HEK293 (cell line): Measurements from ENCODE around the gene UNC45B.

Source experiments
- CTCF ChIP-seq: fragments of 450-650 bp; formaldehyde crosslinking; IDR thresholded peaks from 2 replicates; pipeline ENCODE4 v1.5.1; 2016; ENCODE audit warnings: missing biosample characterization, missing genetic modification characterization
- PATZ1 ChIP-seq: fragments of 450-650 bp; formaldehyde crosslinking; IDR thresholded peaks from 2 replicates; pipeline ENCODE4 v1.5.1; 2016; ENCODE audit warnings: missing biosample characterization, missing genetic modification characterization
- PRDM1 ChIP-seq: fragments of 450-650 bp; formaldehyde crosslinking; IDR thresholded peaks from 2 replicates; pipeline ENCODE4; 2016; ENCODE audit warnings: missing biosample characterization, missing genetic modification characterization
- PRDM10 ChIP-seq: fragments of 450-650 bp; formaldehyde crosslinking; IDR thresholded peaks from 2 replicates; pipeline ENCODE4 v1.5.1; 2016; ENCODE audit warnings: missing biosample characterization, missing genetic modification characterization
- YY2 ChIP-seq: fragments of 450-650 bp; formaldehyde crosslinking; IDR thresholded peaks from 2 replicates; pipeline ENCODE4 v1.5.1; 2016; ENCODE audit warnings: missing biosample characterization, missing genetic modification characterization
- ZFP41 ChIP-seq: fragments of 450-650 bp; formaldehyde crosslinking; IDR thresholded peaks from 2 replicates; pipeline ENCODE4 v1.5.1; 2016; ENCODE audit warnings: missing biosample characterization, missing genetic modification characterization, borderline replicate concordance
- ZNF16 ChIP-seq: fragments of 450-650 bp; formaldehyde crosslinking; IDR thresholded peaks from 2 replicates; pipeline ENCODE4 v1.5.1; 2016; ENCODE audit warnings: low read depth, missing biosample characterization, missing genetic modification characterization
- ZNF24 ChIP-seq: fragments of 450-650 bp; formaldehyde crosslinking; IDR thresholded peaks from 2 replicates; pipeline ENCODE4 v1.5.1; 2016; ENCODE audit warnings: missing biosample characterization, missing genetic modification characterization
- ZNF514 ChIP-seq: fragments of 450-650 bp; formaldehyde crosslinking; IDR thresholded peaks from 2 replicates; pipeline ENCODE4 v1.5.1; 2016; ENCODE audit warnings: missing biosample characterization, missing genetic modification characterization
- ZNF530 ChIP-seq: fragments of 450-650 bp; formaldehyde crosslinking; IDR thresholded peaks from 2 replicates; pipeline ENCODE4 v1.5.1; 2016; ENCODE audit warnings: low read depth, missing biosample characterization, missing genetic modification characterization
- ZSCAN16 ChIP-seq: fragments of 450-650 bp; formaldehyde crosslinking; IDR thresholded peaks from 2 replicates; pipeline ENCODE4 v1.5.1; 2016; ENCODE audit warnings: missing biosample characterization, missing genetic modification characterization

DNA sequence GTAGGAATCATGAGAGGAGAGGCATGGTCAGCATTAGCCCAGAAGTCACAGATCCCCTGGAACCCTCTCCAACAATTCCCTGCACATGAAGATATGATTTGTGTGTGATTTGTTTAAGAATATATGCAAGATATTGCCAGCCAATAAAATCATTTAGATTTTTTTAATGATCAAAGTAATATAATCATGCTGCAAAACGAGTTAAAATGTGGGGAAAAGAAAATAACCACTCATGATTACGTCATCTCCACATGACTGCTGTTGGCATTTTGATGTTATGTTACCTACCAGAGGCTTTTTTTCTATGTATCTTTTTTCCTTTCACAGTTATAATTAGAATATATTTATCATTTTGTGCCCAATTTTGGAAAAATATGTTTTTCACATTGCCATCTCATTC, 24.2 kb downstream of the UNC45B start:
- no peak for TF ChIP-seq ZNF24 (tag by site-specific recombination)
- no peak for TF ChIP-seq PATZ1
- TF ChIP-seq CTCF, result no peak
- TF ChIP-seq PRDM10 (tag by site-specific recombination), result no peak
- no peak for TF ChIP-seq YY2
- no peak for TF ChIP-seq PRDM1 (tag by site-specific recombination)
- no peak for TF ChIP-seq ZNF16
- TF ChIP-seq ZFP41 (tag by site-specific recombination), result no peak
- TF ChIP-seq ZNF514, result no peak
- TF ChIP-seq ZNF530 (tag by site-specific recombination), result no peak
- no peak for TF ChIP-seq ZSCAN16
